Stimulated activated CD8-positive, alpha-beta memory T cell treated with anti-CD3 and anti-CD28 coated beads, Interleukin-4, amount 100 ng/mL, for 1 hour (primary cell): ENCODE data around the gene POLR2L.

ENCODE experiments used
- DNase-seq, 2 donors: peaks; one replicate each; pipeline ENCODE4 v3.0.0-alpha.2; 2020; ENCODE audit warnings: low read depth in 2 of 2, low spot score in 1 of 2

Gene POLR2L

GRCh38 chr11:813456-814096, 28.8 kb downstream of the POLR2L start:
- DNase-seq: no peak

- no peak for DNase-seq
Observed at GRCh38 chr11:813072-813455, 29.3 kb downstream of the POLR2L start.

DNA sequence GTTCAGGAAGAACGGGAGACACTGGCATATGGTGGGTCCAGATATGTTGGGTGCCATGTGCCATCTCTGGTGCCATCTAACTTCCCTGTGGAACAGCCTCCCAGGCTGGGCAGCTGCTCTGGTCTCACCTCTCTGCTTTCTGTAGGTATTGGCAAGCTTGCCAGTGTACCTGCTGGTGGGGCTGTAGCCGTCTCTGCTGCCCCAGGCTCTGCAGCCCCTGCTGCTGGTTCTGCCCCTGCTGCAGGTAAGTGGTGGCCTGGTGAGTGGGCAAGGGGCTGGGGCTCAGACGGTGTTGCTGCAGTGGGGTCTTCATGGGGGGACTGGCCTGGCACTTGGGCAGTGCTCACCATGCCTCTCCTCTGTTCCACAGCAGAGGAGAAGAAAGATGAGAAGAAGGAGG, 29.9 kb downstream of the POLR2L start:
- DNase-seq: no peak

DNA sequence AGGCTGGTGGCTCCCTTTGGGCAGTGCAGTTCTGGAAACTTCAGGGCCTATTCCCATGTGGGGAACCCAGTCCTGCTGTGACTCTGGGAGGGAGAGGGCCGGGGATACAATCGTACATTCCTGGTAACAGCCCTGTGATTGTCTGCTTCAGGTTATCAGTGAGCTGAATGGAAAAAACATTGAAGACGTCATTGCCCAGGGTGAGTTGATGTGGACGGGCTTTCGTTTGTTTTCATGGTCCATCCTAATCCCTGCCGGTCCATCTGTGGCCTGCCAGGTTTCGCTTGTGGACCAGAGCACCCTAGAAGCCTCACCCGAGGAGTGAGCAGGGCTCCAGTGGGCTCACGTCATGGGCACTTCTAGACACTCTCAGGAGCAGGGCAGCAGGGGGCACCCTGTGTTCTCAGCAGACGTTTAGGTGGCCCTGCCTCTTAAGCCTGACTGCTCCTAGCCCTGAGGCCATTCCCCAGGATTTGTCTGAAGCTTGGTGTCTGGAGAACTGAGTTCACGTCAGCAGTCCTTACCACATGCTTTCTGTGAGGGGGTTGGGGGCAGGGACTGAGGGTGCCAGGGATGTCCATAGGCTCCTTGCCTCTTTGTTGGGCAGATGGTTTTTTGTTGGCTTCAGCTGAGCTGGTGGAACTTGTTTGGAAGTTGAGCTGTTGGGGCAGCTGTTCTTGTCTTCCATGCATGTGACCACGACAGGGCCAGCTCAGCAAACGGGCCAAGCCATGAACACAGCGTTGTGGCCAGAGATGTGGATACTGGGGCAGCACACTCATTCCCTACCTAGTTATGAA, 30.7 kb downstream of the POLR2L start:
- DNase-seq: no peak

DNA sequence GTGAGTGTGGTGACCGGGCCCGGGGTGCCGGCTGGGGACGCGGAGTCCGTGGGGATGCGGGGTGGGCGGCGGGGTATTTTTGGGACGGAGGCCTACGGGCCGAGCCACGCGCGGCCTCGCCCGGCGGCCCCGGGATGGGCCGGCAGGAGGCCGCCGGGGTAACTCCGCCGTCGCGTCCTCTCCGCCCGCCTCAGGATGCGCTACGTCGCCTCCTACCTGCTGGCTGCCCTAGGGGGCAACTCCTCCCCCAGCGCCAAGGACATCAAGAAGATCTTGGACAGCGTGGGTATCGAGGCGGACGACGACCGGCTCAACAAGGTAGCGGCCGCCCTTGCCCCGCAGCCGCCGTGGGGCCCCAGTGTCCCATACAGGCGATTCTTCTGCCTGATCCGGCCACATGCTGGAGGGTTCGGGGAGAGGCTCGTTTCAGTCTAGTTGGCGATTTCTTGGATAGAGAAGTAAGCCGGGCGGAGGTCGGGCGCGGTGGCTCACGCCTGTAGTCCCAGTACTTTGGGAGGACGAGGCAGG, 32.2 kb downstream of the POLR2L start:
- no peak for DNase-seq

- DNase-seq: peak; percentile 96
Observed at GRCh38 chr11:809287-810039, 32.9 kb downstream of the POLR2L start, which contains the start of gene RPLP2. Gene RPLP2 (plus strand): TSS chr11:809967. CDS start chr11:810235, 268 bp downstream.

- DNase-seq: no peak
Observed at GRCh38 chr11:808427-809286, 33.7 kb downstream of the POLR2L start.

DNA sequence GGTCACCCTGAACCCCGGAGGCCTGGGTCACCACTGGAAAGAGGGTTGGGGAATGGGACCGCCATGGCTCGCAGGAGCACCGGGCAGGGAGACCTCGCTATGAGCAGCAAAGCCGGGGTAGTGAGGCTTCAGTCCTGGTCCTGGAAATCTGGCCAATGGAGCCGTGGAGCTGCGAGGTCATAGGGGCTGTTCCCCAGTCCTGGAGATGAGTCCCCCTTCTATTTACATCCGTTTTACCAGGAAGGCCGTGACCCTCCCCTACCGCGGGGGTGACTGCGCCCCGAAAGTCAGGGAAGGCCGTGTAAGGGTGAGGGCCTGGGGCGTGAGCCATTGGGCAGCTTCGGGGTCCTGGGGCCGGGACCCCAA, 37.7 kb downstream of the POLR2L start:
- no peak for DNase-seq

GRCh38 chr11:803770-804598, 38.3 kb downstream of the POLR2L start:
- no peak for DNase-seq

- DNase-seq: no peak
Observed at GRCh38 chr11:803467-803742, 38.9 kb downstream of the POLR2L start.

DNA sequence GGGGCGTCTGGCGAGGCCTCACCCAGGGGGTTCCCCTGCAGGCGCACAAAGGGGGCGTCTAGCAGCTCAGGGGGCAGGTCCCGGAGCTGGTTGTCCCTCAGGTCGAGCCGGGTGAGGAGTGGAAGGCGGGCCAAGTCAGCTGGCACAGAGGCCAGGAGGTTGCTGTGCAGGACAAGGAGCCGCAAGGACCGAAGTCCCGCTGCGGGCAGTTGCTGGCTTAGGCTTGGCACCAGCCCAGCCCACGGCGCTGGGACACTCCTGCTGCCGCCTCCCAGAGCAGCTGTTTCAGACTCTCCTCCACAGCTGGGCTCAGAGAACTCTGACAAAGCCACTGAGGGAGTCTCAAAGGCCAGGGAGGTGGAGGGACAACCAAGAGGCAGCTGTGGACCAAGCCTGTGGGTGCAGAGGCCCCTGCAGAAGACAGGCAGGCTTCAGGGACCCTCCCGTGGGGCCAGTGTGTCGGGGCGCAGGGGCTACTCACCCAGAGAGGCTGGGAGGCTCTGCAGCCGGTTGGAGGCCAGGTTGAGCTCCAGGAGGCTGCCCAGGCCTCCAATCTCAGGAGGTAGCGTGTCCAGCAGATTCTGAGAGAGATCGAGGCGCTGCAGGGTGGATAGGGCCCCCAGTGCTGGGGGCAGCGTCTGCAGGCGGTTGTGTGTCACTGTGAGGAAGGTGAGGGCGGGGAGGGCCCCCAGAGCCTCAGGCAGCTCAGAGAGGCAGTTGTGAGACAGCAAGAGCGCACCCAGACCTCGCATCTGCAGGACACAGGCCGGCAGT, 39.4 kb downstream of the POLR2L start:
- DNase-seq: no peak

- no peak for DNase-seq
Observed at GRCh38 chr11:802018-802617, 40.2 kb downstream of the POLR2L start.

- no peak for DNase-seq
Observed at GRCh38 chr11:801097-801780, 41.1 kb downstream of the POLR2L start.

DNA sequence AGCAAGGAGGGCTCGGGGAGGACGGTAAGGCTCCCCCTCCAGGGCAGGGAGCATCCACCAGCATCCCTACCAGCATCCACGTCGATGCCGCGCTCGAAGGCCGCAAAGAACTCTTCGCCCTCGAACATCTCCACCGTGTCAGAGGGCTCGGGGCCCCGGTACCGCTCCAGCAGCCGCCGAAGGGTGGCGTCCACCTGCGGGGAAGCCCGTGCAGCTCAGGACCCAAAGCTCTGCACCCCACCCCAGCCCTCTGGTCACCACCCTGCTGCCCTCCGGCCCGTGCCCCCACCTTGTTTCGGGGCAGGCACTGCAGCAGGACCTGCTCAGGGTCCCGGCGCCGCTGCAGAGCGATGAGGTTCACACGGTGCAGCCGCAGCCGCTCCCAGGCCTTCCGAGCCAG, 41.9 kb downstream of the POLR2L start:
- no peak for DNase-seq

GRCh38 chr11:799641-800316, 42.5 kb downstream of the POLR2L start:
- no peak for DNase-seq

DNA sequence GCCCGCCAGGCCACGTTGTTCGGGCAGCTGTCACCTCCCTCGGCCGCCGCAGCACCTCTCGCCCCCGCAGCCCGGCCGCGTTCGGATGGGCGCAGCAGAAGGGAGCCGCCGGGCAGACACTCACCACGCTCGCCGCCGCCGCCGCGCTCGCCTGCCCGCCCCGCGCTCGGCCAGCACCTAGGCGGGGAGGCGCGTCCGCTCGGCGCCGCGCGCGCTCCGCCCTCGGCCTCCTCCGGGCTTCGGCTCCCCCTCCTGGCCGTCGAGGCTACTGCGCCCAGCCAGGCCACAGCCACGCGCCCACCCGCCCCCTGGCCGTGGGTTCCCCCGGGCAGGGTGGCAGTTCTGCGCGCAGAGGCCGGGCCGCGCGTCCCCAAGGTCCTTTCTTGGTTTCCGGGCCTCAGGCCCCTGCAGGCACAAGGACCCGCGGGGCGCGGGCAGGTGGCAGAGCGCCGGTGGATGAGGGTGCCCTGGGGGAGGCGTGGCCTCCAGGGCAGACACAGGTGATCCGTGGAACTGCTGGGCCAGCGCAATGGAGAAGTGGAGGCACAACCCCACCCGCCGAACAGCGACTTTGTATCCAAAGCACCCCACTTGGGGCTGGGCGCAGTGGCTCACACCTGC, 44.1 kb downstream of the POLR2L start, which contains the start of gene SLC25A22:
Gene SLC25A22, minus strand, starts transcription at position 189 of the 621 bp plus-strand sequence. CDS start 3,275 bp downstream, outside the sequence.
- peak; percentile 61 to 69 for DNase-seq
